Choroid plexus epithelial cell (primary cell): Measurements from ENCODE around the gene MRPL27.

Source experiments
- DNase-seq: peaks from one replicate; pipeline ENCODE4 v3.0.0-alpha.2; 2010; ENCODE audit warnings: low read depth
- H3K4me3 ChIP-seq: 2 replicates; pipeline ENCODE4 v1.5.1; 2011; ENCODE audit warnings: low read depth, mild to moderate bottlenecking, control low read depth, low read length, moderate library complexity
- TF ChIP-seq, protein P1 (sequence below): conservative IDR thresholded peaks from 2 replicates; pipeline ENCODE4 v1.5.1; 2011; ENCODE audit warnings: low read depth, mild to moderate bottlenecking, control low read depth, inconsistent platforms, low read length, moderate library complexity

Gene MRPL27

GRCh38 chr17:50381920-50382319 is 8.9 kb upstream of the MRPL27 start:
- peak; percentile 33 for DNase-seq
- H3K4me3 ChIP-seq: no peak overlapping the region
- TF ChIP-seq, protein P1, sequence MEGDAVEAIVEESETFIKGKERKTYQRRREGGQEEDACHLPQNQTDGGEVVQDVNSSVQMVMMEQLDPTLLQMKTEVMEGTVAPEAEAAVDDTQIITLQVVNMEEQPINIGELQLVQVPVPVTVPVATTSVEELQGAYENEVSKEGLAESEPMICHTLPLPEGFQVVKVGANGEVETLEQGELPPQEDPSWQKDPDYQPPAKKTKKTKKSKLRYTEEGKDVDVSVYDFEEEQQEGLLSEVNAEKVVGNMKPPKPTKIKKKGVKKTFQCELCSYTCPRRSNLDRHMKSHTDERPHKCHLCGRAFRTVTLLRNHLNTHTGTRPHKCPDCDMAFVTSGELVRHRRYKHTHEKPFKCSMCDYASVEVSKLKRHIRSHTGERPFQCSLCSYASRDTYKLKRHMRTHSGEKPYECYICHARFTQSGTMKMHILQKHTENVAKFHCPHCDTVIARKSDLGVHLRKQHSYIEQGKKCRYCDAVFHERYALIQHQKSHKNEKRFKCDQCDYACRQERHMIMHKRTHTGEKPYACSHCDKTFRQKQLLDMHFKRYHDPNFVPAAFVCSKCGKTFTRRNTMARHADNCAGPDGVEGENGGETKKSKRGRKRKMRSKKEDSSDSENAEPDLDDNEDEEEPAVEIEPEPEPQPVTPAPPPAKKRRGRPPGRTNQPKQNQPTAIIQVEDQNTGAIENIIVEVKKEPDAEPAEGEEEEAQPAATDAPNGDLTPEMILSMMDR: no peak

GRCh38 chr17:50381260-50381815 is 8.4 kb upstream of the MRPL27 start:
- no peak for DNase-seq
- no peak overlapping the region for H3K4me3 ChIP-seq
- TF ChIP-seq, protein P1: no peak

- TF ChIP-seq, protein P1: peak; percentile 35
Measured at GRCh38 chr17:50380369-50381259, 7.6 kb upstream of the MRPL27 start.

DNA sequence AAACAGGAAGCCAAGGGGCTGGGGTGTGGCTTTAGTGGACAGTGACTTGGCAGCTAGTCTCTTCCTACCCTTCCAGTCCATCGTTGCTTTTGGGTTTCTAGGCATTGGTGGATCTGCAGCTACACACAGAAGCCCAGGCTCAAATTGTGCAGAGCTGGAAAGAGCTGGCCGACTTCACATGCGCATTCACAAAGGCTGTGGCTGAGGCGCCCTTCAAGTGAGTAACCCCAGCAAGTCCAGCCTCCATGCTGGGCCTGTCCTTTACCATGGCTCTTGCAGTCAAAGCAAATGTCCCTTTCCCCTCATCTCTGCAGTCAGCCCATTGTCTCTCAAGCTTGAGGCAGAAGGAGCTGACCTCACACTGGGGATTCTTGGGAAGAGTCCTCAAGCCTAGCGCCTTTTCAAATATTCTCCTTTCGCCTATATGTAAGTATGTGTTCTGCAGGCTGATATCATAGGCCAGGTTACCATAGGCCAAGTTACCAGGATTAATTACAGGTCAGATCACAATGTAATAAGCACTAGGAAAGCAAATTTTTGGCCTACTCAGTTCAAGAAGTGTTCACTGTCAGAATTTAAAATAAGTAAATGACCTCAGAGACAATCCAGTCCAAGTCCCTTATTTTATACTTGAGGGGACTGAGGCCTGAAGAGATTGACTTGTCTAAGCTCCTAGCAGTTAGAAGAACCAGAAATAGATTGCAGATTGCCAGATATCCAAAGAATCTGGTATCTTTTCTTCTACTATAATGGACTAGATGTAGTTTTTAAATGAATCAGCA is 6.6 kb upstream of the MRPL27 start:
- no peak overlapping the region for H3K4me3 ChIP-seq
- DNase-seq: no peak
- TF ChIP-seq, protein P1: no peak

More at GRCh38 chr17:50380369-50381259, 7.6 kb upstream of the MRPL27 start:
- no peak overlapping the region for H3K4me3 ChIP-seq
- no peak for DNase-seq

DNA sequence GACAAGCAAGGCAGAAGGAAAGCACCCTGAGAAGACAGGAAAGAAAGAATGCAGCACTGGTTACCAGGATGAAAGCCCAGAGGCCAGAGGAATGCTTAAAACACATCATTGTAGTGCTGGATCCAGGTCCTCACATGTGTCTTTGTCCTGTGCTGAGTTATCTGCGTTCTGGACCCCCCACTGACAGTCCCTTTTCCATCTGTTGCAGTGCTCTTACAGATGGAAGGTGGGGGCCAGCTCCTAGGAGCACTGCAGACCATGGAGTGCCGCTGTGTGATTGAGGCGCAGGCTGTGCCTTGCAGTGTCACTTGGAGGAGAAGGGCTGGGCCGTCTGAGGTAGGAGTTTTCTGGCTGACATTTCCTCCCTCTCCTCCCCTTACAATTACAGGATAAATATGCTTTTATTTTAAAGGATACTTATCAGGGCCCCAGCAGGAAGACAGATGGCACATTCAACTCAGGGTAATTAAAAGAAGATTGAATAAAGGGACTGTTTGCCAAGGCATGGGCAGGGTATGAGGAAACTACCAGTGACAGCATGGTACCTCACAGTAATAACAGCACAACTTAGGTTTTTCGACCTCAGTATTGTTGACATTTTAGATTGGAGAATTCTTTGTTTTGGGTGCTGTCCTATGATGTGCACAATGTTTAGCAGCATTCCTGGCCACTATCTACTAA is 3.0 kb upstream of the MRPL27 start:
- TF ChIP-seq, protein P1: no peak
- DNase-seq: no peak
- H3K4me3 ChIP-seq: no peak overlapping the region

- TF ChIP-seq, protein P1: no peak
- no peak overlapping the region for H3K4me3 ChIP-seq
- DNase-seq: no peak
Measured at GRCh38 chr17:50373705-50374104, 721 bp upstream of the MRPL27 start.
